GM19193 (cell line): Measurements from ENCODE around the gene TSC22D3.

Experiments used
- POLR2A ChIP-seq: IDR thresholded peaks from 4 replicates; pipeline ENCODE4 v1.6.1; 2011; ENCODE audit not compliant: insufficient read depth, insufficient read length; ENCODE audit errors: extremely low read depth

TSC22D3 gene

GRCh38 chrX:107743995-107744394 is 31.6 kb downstream of the TSC22D3 start:
- no peak for TF ChIP-seq POLR2A

GRCh38 chrX:107742700-107743191 is 32.8 kb downstream of the TSC22D3 start:
- TF ChIP-seq POLR2A, result no peak

- no peak for TF ChIP-seq POLR2A
Observed at GRCh38 chrX:107741404-107741790, 34.2 kb downstream of the TSC22D3 start.

- no peak for TF ChIP-seq POLR2A
Observed at GRCh38 chrX:107739541-107739940, 36.0 kb downstream of the TSC22D3 start.

GRCh38 chrX:107738768-107739167 is 36.8 kb downstream of the TSC22D3 start:
- no peak for TF ChIP-seq POLR2A

- no peak for TF ChIP-seq POLR2A
Observed at GRCh38 chrX:107738272-107738671, 37.3 kb downstream of the TSC22D3 start.

GRCh38 chrX:107736781-107737531 is 38.6 kb downstream of the TSC22D3 start:
- no peak for TF ChIP-seq POLR2A

- TF ChIP-seq POLR2A, result no peak
Observed at GRCh38 chrX:107734646-107735045, 40.9 kb downstream of the TSC22D3 start.

- TF ChIP-seq POLR2A, result no peak
Observed at GRCh38 chrX:107733686-107734085, 41.9 kb downstream of the TSC22D3 start.

- TF ChIP-seq POLR2A, result no peak
Observed at GRCh38 chrX:107731831-107732502, 43.6 kb downstream of the TSC22D3 start.

- TF ChIP-seq POLR2A, result no peak
Observed at GRCh38 chrX:107730991-107731766, 44.4 kb downstream of the TSC22D3 start.

GRCh38 chrX:107730298-107730655 is 45.3 kb downstream of the TSC22D3 start:
- TF ChIP-seq POLR2A, result no peak

- TF ChIP-seq POLR2A, result no peak
Observed at GRCh38 chrX:107729558-107730297, 45.9 kb downstream of the TSC22D3 start.

GRCh38 chrX:107728371-107729099 is 47.1 kb downstream of the TSC22D3 start:
- no peak for TF ChIP-seq POLR2A
